ENCODE data around the gene SPAG8. TPM values are rescaled to one million over a fixed set of nuclear protein-coding genes. Genes with fewer than 3 reads are reported as not detected.

SPAG8 gene
- total RNA-seq, 1 experiment from 2014 or later: 0.50 TPM

- Mint-ChIP-seq H3K4me1 (peaks cover 26 to 27% of the 10 kb centered on the region in 2 experiments), H3K4me3 (no peak overlapping the region), H3K36me3 (ENCODE audit: insufficient read depth in 1 of 3, low read depth in 3 of 3) (peaks cover 0 to 3% (median 0%) of the 10 kb centered on the region in 3 experiments; a peak in 1 of 7 replicates), H3K27ac (no peak overlapping the region), H3K9me3 (no peaks in the 10 kb centered on the region), H3K27me3 (ENCODE audit: low read depth) (peaks cover 7% of the 10 kb centered on the region)
- Histone ChIP-seq H2BK20ac (ENCODE audit: low read depth, low read length, poor library complexity, severe bottlenecking) (no peak overlapping the region), H2BK5ac (ENCODE audit: insufficient read length, low read length) (no peak overlapping the region), H2AFZ (ENCODE audit: low read length) (no peak overlapping the region), H3K14ac (ENCODE audit: insufficient read depth, low read length) (no peak overlapping the region), H3K27me3 (ENCODE audit: insufficient read depth, low read length) (no peaks in the 10 kb centered on the region), H4K91ac (ENCODE audit: insufficient read length, low read depth, low read length) (no peak overlapping the region), H3T11ph (ENCODE audit: low read length) (no peak overlapping the region), H3K23ac (ENCODE audit: insufficient read length, low read depth, low read length) (no peak overlapping the region), H3K27ac (ENCODE audit: insufficient read length, low read depth, low read length) (no peak overlapping the region), H3K18ac (ENCODE audit: insufficient read length, low read depth, low read length) (no peak overlapping the region), H2BK15ac (ENCODE audit: low read depth, low read length) (no peak overlapping the region), H4K8ac (replicated peaks; ENCODE audit: insufficient read length, low read depth, low read length) (no peak overlapping the region), H3K4me2 (ENCODE audit: insufficient read depth, insufficient read length, low read length) (no peak overlapping the region), H3K9me3 (ENCODE audit: control insufficient read depth, low read depth, low read length) (no peaks in the 10 kb centered on the region), H3K4me1 (ENCODE audit: insufficient read depth, low read length) (no peaks in the 10 kb centered on the region), H2AK5ac (ENCODE audit: insufficient read length, low read length) (no peak overlapping the region), H3K79me2 (ENCODE audit: insufficient read depth, low read length) (no peaks in the 10 kb centered on the region), H3K56ac (ENCODE audit: insufficient read length, low read depth, low read length) (no peak overlapping the region), H3K4ac (ENCODE audit: low read depth, low read length) (no peak overlapping the region), H3K9ac (ENCODE audit: extremely low read depth, insufficient read length, low read length) (no peak overlapping the region), H2BK120ac (ENCODE audit: low read depth, low read length, poor library complexity, severe bottlenecking) (no peak overlapping the region), H3K79me1 (ENCODE audit: insufficient read depth, low read depth, low read length, poor library complexity, severe bottlenecking) (no peaks in the 10 kb centered on the region), H4K20me1 (ENCODE audit: control insufficient read depth, insufficient read depth, insufficient read length) (no peaks in the 10 kb centered on the region), H4K5ac (ENCODE audit: insufficient read length, low read depth, low read length) (no peak overlapping the region), H3K23me2 (ENCODE audit: insufficient read length, low read depth, low read length, poor library complexity, severe bottlenecking) (peaks cover 5% of the 10 kb centered on the region), H2BK12ac (ENCODE audit: insufficient read length, low read depth, low read length) (no peak overlapping the region)
- no peak for DNase-seq
- TF ChIP-seq CTCF (conservative IDR thresholded peaks at IDR 0.05): no peak
- no CpG with 5 or more reads among the region's 3 CpGs for WGBS (ENCODE audit: extremely low coverage, insufficient read length, low lambda C conversion rate)
These were observed 6.3 kb upstream of the SPAG8 start for GRCh38 chr9:35818341-35818740.

All from H9 (cell line).